SK-N-MC (cell line): ENCODE measurements around the gene CPSF3.
A peak's percentile ranks its signal among the peaks of the same experiment; 100 is the strongest.

Experiments
- DNase-seq: peaks from one replicate; pipeline ENCODE4 v3.0.0-alpha.2; 2011; ENCODE audit warnings: low read depth, low spot score
- H3K27ac ChIP-seq: fragments of 200-600 bp; sonication (generic); 2 replicates; pipeline ENCODE4 v1.5.1; 2016; ENCODE audit warnings: mixed run types
- H3K36me3 ChIP-seq: fragments of 200-600 bp; sonication (generic); 2 replicates; pipeline ENCODE4 v1.6.1; 2017; ENCODE audit warnings: antibody characterized with exemption, low read length, mixed read lengths; ENCODE audit not compliant: insufficient read depth
- H3K4me3 ChIP-seq: fragments of 200-600 bp; sonication (generic); 2 replicates; pipeline ENCODE4 v1.5.1; 2016
- H3K9ac ChIP-seq: fragments of 200-600 bp; sonication (generic); 2 replicates; pipeline ENCODE4 v1.8.0; 2017; ENCODE audit warnings: mixed run types, mixed read lengths; ENCODE audit not compliant: insufficient read length
- H3K9me3 ChIP-seq: fragments of 200-600 bp; sonication (generic); 2 replicates; pipeline ENCODE4 v1.6.1; 2017; ENCODE audit warnings: low read depth, mild to moderate bottlenecking, antibody characterized with exemption, low read length, moderate library complexity, mixed read lengths
- EZH2 ChIP-seq: fragments of 200-600 bp; sonication (generic); IDR thresholded peaks from one replicate; pipeline ENCODE4 v1.6.1; 2017; ENCODE audit warnings: antibody characterized with exemption
- FOXP2 ChIP-seq: optimal IDR thresholded peaks from 2 replicates; pipeline ENCODE3; 2011; ENCODE audit warnings: mild to moderate bottlenecking, moderate library complexity; ENCODE audit not compliant: insufficient read depth; ENCODE audit errors: extremely low read length, control extremely low read depth
- POLR2AphosphoS5 ChIP-seq: IDR thresholded peaks from 2 replicates; pipeline ENCODE4 v1.6.1; 2012; ENCODE audit warnings: mild to moderate bottlenecking, low read depth, low read length, borderline replicate concordance

Gene CPSF3

DNA sequence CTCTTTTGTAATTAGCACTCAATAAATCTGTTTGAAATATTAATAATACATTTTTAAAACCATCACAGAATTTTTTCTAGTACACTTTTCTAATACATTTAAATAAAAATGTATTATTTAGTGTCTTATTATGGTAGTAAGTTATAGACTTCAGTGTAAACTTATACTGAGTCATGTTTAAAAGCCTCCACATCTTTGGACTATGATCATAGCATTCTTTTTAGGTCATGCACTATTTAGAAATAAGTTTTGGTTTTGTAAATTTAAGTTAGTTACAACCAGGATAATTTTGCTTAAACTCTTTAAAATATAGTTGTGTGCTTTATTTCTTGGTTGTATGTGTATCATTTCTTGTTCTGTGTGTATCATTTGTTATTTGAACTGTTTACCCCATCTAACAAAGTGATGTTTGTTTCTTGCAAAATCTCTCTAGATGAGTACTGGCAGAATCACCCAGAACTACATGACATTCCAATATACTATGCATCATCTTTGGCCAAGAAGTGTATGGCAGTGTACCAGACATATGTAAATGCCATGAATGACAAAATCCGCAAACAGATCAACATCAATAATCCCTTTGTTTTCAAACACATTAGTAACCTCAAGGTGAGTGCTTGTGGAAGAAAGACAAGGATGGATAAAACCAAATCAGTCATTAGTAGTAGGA lies 16.7 kb downstream of the CPSF3 start:
- no peaks in the 10 kb centered on the region for H3K9me3 ChIP-seq
- no peak for DNase-seq
- no peak overlapping the region for H3K27ac ChIP-seq
- H3K4me3 ChIP-seq, result no peak overlapping the region
- no peak for TF ChIP-seq EZH2
- TF ChIP-seq POLR2AphosphoS5, result no peak
- TF ChIP-seq FOXP2, result no peak
- H3K36me3 ChIP-seq, result peaks cover 66% of the 10 kb centered on the region
- no peak overlapping the region for H3K9ac ChIP-seq

GRCh38 chr2:9441556-9441955 lies 18.1 kb downstream of the CPSF3 start:
- no peak for TF ChIP-seq POLR2AphosphoS5
- TF ChIP-seq EZH2, result no peak
- TF ChIP-seq FOXP2, result no peak
- no peak for DNase-seq
- Histone ChIP-seq H3K4me3 (no peak overlapping the region), H3K9ac (no peak overlapping the region), H3K27ac (no peak overlapping the region), H3K36me3 (peaks cover 68% of the 10 kb centered on the region), H3K9me3 (no peaks in the 10 kb centered on the region)

DNA sequence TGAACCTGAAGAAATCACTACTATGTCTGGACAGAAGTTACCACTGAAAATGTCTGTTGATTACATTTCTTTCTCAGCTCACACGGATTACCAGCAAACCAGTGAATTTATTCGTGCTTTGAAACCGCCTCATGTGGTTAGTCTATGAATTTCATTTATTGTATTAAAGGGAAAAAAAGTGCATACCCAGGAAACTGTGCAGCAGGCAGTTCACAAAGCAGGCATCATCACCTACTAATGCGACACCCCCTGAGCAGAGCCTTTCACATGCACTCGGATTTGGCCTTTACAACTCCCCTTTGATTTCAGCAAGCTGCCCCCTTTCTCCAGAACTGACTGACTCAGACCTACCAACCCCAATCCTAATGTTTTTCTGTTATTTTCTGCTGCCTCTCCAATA lies 20.1 kb downstream of the CPSF3 start:
- Histone ChIP-seq H3K9me3 (no peaks in the 10 kb centered on the region), H3K27ac (no peak overlapping the region), H3K9ac (no peak overlapping the region), H3K36me3 (peaks cover 56% of the 10 kb centered on the region), H3K4me3 (no peak overlapping the region)
- DNase-seq, result no peak
- TF ChIP-seq EZH2, result no peak
- TF ChIP-seq POLR2AphosphoS5, result no peak
- TF ChIP-seq FOXP2, result no peak

- no peak overlapping the region for H3K4me3 ChIP-seq
- TF ChIP-seq POLR2AphosphoS5 (no peak), FOXP2 (no peak), EZH2 (no peak)
- peaks cover 44% of the 10 kb centered on the region for H3K36me3 ChIP-seq
- DNase-seq, result no peak
- H3K9ac ChIP-seq, result no peak overlapping the region
- H3K27ac ChIP-seq, result no peak overlapping the region
- H3K9me3 ChIP-seq, result no peaks in the 10 kb centered on the region
These were observed 21.6 kb downstream of the CPSF3 start for GRCh38 chr2:9445089-9445488.

GRCh38 chr2:9451231-9451630 lies 27.8 kb downstream of the CPSF3 start:
- Histone ChIP-seq H3K9me3 (no peaks in the 10 kb centered on the region), H3K27ac (no peak overlapping the region), H3K9ac (no peak overlapping the region), H3K36me3 (peaks cover 46% of the 10 kb centered on the region), H3K4me3 (no peak overlapping the region)
- DNase-seq, result no peak
- TF ChIP-seq EZH2 (no peak), FOXP2 (no peak), POLR2AphosphoS5 (no peak)

- TF ChIP-seq EZH2 (no peak), POLR2AphosphoS5 (no peak), FOXP2 (no peak)
- Histone ChIP-seq H3K36me3 (peaks cover 46% of the 10 kb centered on the region), H3K4me3 (no peak overlapping the region), H3K27ac (peak overlapping the region; percentile 25; the same call in 1 of the 2 replicates), H3K9me3 (no peaks in the 10 kb centered on the region), H3K9ac (no peak overlapping the region)
- DNase-seq, result no peak
These were observed 37.1 kb downstream of the CPSF3 start for GRCh38 chr2:9460441-9461017.

DNA sequence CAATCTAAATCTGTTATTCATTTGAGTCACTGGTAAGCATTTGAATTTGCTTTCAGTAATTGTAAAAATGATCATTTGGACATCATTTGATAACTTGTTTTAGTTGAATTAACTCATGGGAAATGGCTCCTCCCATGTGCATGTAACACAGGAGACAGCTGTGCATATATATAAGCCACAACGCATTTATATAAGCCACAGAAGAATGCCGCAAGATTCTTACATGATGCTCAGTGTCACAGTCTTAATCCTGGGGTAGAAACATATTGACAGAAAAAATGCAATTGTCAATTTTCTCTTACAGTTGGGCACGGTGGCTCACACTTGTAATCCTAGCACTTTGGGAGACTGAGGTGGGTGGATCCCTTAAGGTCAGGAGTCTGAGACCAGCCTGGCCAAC lies 37.6 kb downstream of the CPSF3 start:
- H3K27ac ChIP-seq, result no peak overlapping the region
- H3K9me3 ChIP-seq, result no peaks in the 10 kb centered on the region
- no peak for TF ChIP-seq POLR2AphosphoS5
- TF ChIP-seq EZH2, result no peak
- peaks cover 48% of the 10 kb centered on the region for H3K36me3 ChIP-seq
- H3K4me3 ChIP-seq, result no peak overlapping the region
- H3K9ac ChIP-seq, result no peak overlapping the region
- DNase-seq, result no peak

DNA sequence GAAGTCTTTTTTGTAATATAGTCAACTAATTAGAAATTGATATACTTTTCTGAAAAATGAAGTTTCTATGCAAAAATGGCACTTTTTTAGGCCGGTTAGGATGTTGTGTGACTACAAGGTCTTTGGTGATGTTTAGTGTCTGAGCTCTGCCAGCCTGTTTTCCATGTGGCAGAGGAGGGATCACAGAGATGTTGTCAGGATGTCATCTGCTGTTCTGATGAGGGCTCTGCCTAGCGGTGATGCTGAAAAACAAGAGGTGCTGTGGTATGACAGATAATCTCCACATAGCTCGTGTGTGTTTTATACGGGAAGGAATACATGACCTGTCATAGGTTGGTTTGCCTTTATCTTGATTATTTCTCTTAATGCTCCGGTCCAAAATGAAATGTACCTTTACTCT lies 38.9 kb downstream of the CPSF3 start:
- Histone ChIP-seq H3K9me3 (no peaks in the 10 kb centered on the region), H3K9ac (no peak overlapping the region), H3K27ac (no peak overlapping the region), H3K36me3 (peaks cover 38% of the 10 kb centered on the region), H3K4me3 (no peak overlapping the region)
- no peak for TF ChIP-seq POLR2AphosphoS5
- no peak for TF ChIP-seq EZH2
- no peak for TF ChIP-seq FOXP2
- no peak for DNase-seq
